ENCODE data around the gene TRAPPC3L.

Gene TRAPPC3L

GRCh38 chr6:116545651-116546050 lies at the start of gene TRAPPC3L:
Gene TRAPPC3L (minus strand): TSS chr6:116545684. CDS start chr6:116545514, 170 bp downstream.
- no peaks in the 10 kb centered on the region for H3K36me3 Mint-ChIP-seq
- no peaks in the 10 kb centered on the region for H3K9me3 Mint-ChIP-seq
- H3K27ac Mint-ChIP-seq, result no peak within 1 kb of the TSS
- no peak within 1 kb of the TSS for H3K4me3 Mint-ChIP-seq
- H3K4me1 Mint-ChIP-seq, result no peaks in the 10 kb centered on the region
- DNase-seq, result no peak
- peaks cover 8% of the 10 kb centered on the region for H3K27me3 Mint-ChIP-seq
- CTCF ChIA-PET, result interaction anchor here (1.0 to 1.5 kb wide), 2 partner anchors 10 to 15 kb away, joined by 3 to 5 read pairs; no protein-coding TSS in a partner anchor

- Mint-ChIP-seq H3K4me3 (no peak overlapping the region), H3K9me3 (no peaks in the 10 kb centered on the region), H3K27me3 (no peaks in the 10 kb centered on the region), H3K27ac (no peak overlapping the region), H3K36me3 (peaks cover 31% of the 10 kb centered on the region), H3K4me1 (no peaks in the 10 kb centered on the region)
- CTCF ChIA-PET, result no interaction called here
- no peak for DNase-seq
Observed at GRCh38 chr6:116595247-116595646, 49.8 kb upstream of the TRAPPC3L start.

GRCh38 chr6:116586738-116587137 lies 41.3 kb upstream of the TRAPPC3L start:
- H3K36me3 Mint-ChIP-seq, result peaks cover 33% of the 10 kb centered on the region
- CTCF ChIA-PET, result no interaction called here

GRCh38 chr6:116586276-116586675 lies 40.8 kb upstream of the TRAPPC3L start:
- no peak overlapping the region for H3K27ac Mint-ChIP-seq
- H3K9me3 Mint-ChIP-seq, result no peaks in the 10 kb centered on the region
- H3K4me1 Mint-ChIP-seq, result no peaks in the 10 kb centered on the region
- CTCF ChIA-PET, result no interaction called here
- no peak for DNase-seq
- peaks cover 29% of the 10 kb centered on the region for H3K36me3 Mint-ChIP-seq
- no peaks in the 10 kb centered on the region for H3K27me3 Mint-ChIP-seq
- H3K4me3 Mint-ChIP-seq, result no peak overlapping the region

More at GRCh38 chr6:116586738-116587137, 41.3 kb upstream of the TRAPPC3L start:
- Mint-ChIP-seq H3K4me1 (no peaks in the 10 kb centered on the region), H3K27me3 (no peaks in the 10 kb centered on the region), H3K9me3 (no peaks in the 10 kb centered on the region), H3K4me3 (no peak overlapping the region), H3K27ac (no peak overlapping the region)
- DNase-seq, result no peak

- Mint-ChIP-seq H3K9me3 (no peaks in the 10 kb centered on the region), H3K4me1 (no peaks in the 10 kb centered on the region), H3K36me3 (peaks cover 25% of the 10 kb centered on the region), H3K4me3 (no peak overlapping the region), H3K27ac (no peak overlapping the region), H3K27me3 (no peaks in the 10 kb centered on the region)
- no peak for DNase-seq
- CTCF ChIA-PET, result interaction anchor here (1.4 kb wide), 1 partner anchor 36 kb away, joined by 4 read pairs; the partner anchor contains the start of gene RSPH4A
Observed at GRCh38 chr6:116580198-116580597, 34.7 kb upstream of the TRAPPC3L start.

- DNase-seq, result no peak
- Mint-ChIP-seq H3K9me3 (no peaks in the 10 kb centered on the region), H3K36me3 (peaks cover 22% of the 10 kb centered on the region), H3K27me3 (no peaks in the 10 kb centered on the region), H3K4me3 (no peak overlapping the region), H3K4me1 (peaks cover 4% of the 10 kb centered on the region), H3K27ac (no peak overlapping the region)
- CTCF ChIA-PET, result interaction anchor here (1.2 kb wide), 1 partner anchor 19 kb away, joined by 3 read pairs; no protein-coding TSS in a partner anchor
Observed at GRCh38 chr6:116579143-116579542, 33.7 kb upstream of the TRAPPC3L start.

GRCh38 chr6:116578335-116578734 lies 32.9 kb upstream of the TRAPPC3L start:
- H3K36me3 Mint-ChIP-seq, result peaks cover 19% of the 10 kb centered on the region
- peaks cover 12% of the 10 kb centered on the region for H3K4me1 Mint-ChIP-seq

GRCh38 chr6:116577486-116577885 lies 32.0 kb upstream of the TRAPPC3L start:
- no peak overlapping the region for H3K4me3 Mint-ChIP-seq
- H3K27ac Mint-ChIP-seq, result no peak overlapping the region
- no peaks in the 10 kb centered on the region for H3K27me3 Mint-ChIP-seq
- H3K36me3 Mint-ChIP-seq, result peaks cover 17% of the 10 kb centered on the region
- H3K9me3 Mint-ChIP-seq, result no peaks in the 10 kb centered on the region
- DNase-seq, result no peak
- peaks cover 21% of the 10 kb centered on the region for H3K4me1 Mint-ChIP-seq
- CTCF ChIA-PET, result interaction anchor here (0.8 kb wide), 1 partner anchor 16 kb away, joined by 3 read pairs; no protein-coding TSS in a partner anchor

More at GRCh38 chr6:116578335-116578734, 32.9 kb upstream of the TRAPPC3L start:
- Mint-ChIP-seq H3K27ac (no peak overlapping the region), H3K27me3 (no peaks in the 10 kb centered on the region), H3K4me3 (no peak overlapping the region), H3K9me3 (no peaks in the 10 kb centered on the region)
- CTCF ChIA-PET, result interaction anchor here (0.8 kb wide), 1 partner anchor 17 kb away, joined by 3 read pairs; no protein-coding TSS in a partner anchor
- no peak for DNase-seq

- no peak overlapping the region for H3K4me3 Mint-ChIP-seq
- H3K4me1 Mint-ChIP-seq, result peaks cover 32% of the 10 kb centered on the region
- H3K9me3 Mint-ChIP-seq, result no peaks in the 10 kb centered on the region
- H3K27me3 Mint-ChIP-seq, result no peaks in the 10 kb centered on the region
- DNase-seq, result no peak
- no peak overlapping the region for H3K27ac Mint-ChIP-seq
- peaks cover 17% of the 10 kb centered on the region for H3K36me3 Mint-ChIP-seq
- CTCF ChIA-PET, result interaction anchor here (0.9 kb wide), 1 partner anchor 14 kb away, joined by 3 read pairs; no protein-coding TSS in a partner anchor
Observed at GRCh38 chr6:116575227-116575626, 29.7 kb upstream of the TRAPPC3L start.

GRCh38 chr6:116572162-116572561 lies 26.7 kb upstream of the TRAPPC3L start:
- peaks cover 43% of the 10 kb centered on the region for H3K4me1 Mint-ChIP-seq
- H3K27me3 Mint-ChIP-seq, result peaks cover 4% of the 10 kb centered on the region
- peak; percentile 34 for DNase-seq
- H3K9me3 Mint-ChIP-seq, result no peaks in the 10 kb centered on the region
- H3K27ac Mint-ChIP-seq, result peak overlapping the region; percentile 96
- CTCF ChIA-PET, result interaction anchor here (0.6 to 3.5 kb wide), 5 partner anchors 9 to 318 kb away, joined by 3 to 17 read pairs (median 4); partner anchors contain the start of genes TSPYL1 and TSPYL4
- peak overlapping the region; percentile 87 for H3K4me3 Mint-ChIP-seq
- H3K36me3 Mint-ChIP-seq, result peaks cover 12% of the 10 kb centered on the region

GRCh38 chr6:116571683-116572000 lies 26.2 kb upstream of the TRAPPC3L start:
- Mint-ChIP-seq H3K27me3 (peaks cover 4% of the 10 kb centered on the region), H3K4me1 (peaks cover 43% of the 10 kb centered on the region), H3K4me3 (peak overlapping the region; percentile 87), H3K9me3 (no peaks in the 10 kb centered on the region), H3K36me3 (peaks cover 11% of the 10 kb centered on the region), H3K27ac (peak overlapping the region; percentile 96)
- CTCF ChIA-PET, result interaction anchor here (0.9 to 3.5 kb wide), 5 partner anchors 9 to 318 kb away, joined by 3 to 17 read pairs (median 4); partner anchors contain the start of genes TSPYL1 and TSPYL4
- DNase-seq, result no peak

GRCh38 chr6:116570856-116571682 lies 25.6 kb upstream of the TRAPPC3L start, which contains the start of gene RWDD1:
Gene RWDD1 (plus strand): TSS chr6:116571504. CDS start chr6:116571583, 79 bp downstream.
- peak; percentile 99 for DNase-seq
- Mint-ChIP-seq H3K27ac (peak within 1 kb of the TSS; percentile 96), H3K4me1 (peaks cover 43% of the 10 kb centered on the region), H3K9me3 (no peaks in the 10 kb centered on the region), H3K36me3 (peaks cover 7% of the 10 kb centered on the region), H3K4me3 (peak within 1 kb of the TSS; percentile 87), H3K27me3 (peaks cover 6% of the 10 kb centered on the region)
- CTCF ChIA-PET, result interaction anchor here (1.2 to 3.5 kb wide), 7 partner anchors 8 to 292 kb away, joined by 3 to 17 read pairs (median 4); partner anchors contain the start of gene TSPYL1

GRCh38 chr6:116568821-116569755 lies 23.6 kb upstream of the TRAPPC3L start:
- H3K4me3 Mint-ChIP-seq, result no peak overlapping the region
- no peaks in the 10 kb centered on the region for H3K9me3 Mint-ChIP-seq
- no peak overlapping the region for H3K27ac Mint-ChIP-seq
- H3K27me3 Mint-ChIP-seq, result peaks cover 23% of the 10 kb centered on the region
- CTCF ChIA-PET, result interaction anchor here (1.4 to 1.5 kb wide), 2 partner anchors 14 to 97 kb away, joined by 4 read pairs; no protein-coding TSS in a partner anchor
- H3K4me1 Mint-ChIP-seq, result peaks cover 38% of the 10 kb centered on the region
- no peak for DNase-seq
- H3K36me3 Mint-ChIP-seq, result no peaks in the 10 kb centered on the region

GRCh38 chr6:116568111-116568510 lies 22.6 kb upstream of the TRAPPC3L start:
- no peaks in the 10 kb centered on the region for H3K9me3 Mint-ChIP-seq
- CTCF ChIA-PET, result no interaction called here
- no peak overlapping the region for H3K27ac Mint-ChIP-seq
- H3K36me3 Mint-ChIP-seq, result no peaks in the 10 kb centered on the region
- no peak for DNase-seq
- peaks cover 28% of the 10 kb centered on the region for H3K4me1 Mint-ChIP-seq
- peaks cover 28% of the 10 kb centered on the region for H3K27me3 Mint-ChIP-seq
- no peak overlapping the region for H3K4me3 Mint-ChIP-seq
